ENCODE results near the gene PTEN. TPM values are rescaled to one million over a fixed set of nuclear protein-coding genes. Genes with fewer than 3 reads are reported as not detected.

The PTEN gene
- total and polyA plus RNA-seq, 4 donors = 11.5 to 76.6 (median 37.5) TPM

- H3K27ac ChIP-seq (ENCODE audit: low read depth in 1 of 2, low read length in 2 of 2) = no peak overlapping the region
- no peak overlapping the region for H3K9ac ChIP-seq (ENCODE audit: low read depth in 1 of 2, low read length in 2 of 2)
- DNase-seq (ENCODE audit: low spot score) = no peak
- no peaks in the 10 kb centered on the region for H3K36me3 ChIP-seq (ENCODE audit: control insufficient read depth in 4 of 4, insufficient read depth in 3 of 4, low read depth in 1 of 4, low read length in 3 of 4)
- H3K4me3 ChIP-seq (ENCODE audit: low read depth in 1 of 3, low read length in 3 of 3) = no peak overlapping the region
- TF ChIP-seq, protein P1, sequence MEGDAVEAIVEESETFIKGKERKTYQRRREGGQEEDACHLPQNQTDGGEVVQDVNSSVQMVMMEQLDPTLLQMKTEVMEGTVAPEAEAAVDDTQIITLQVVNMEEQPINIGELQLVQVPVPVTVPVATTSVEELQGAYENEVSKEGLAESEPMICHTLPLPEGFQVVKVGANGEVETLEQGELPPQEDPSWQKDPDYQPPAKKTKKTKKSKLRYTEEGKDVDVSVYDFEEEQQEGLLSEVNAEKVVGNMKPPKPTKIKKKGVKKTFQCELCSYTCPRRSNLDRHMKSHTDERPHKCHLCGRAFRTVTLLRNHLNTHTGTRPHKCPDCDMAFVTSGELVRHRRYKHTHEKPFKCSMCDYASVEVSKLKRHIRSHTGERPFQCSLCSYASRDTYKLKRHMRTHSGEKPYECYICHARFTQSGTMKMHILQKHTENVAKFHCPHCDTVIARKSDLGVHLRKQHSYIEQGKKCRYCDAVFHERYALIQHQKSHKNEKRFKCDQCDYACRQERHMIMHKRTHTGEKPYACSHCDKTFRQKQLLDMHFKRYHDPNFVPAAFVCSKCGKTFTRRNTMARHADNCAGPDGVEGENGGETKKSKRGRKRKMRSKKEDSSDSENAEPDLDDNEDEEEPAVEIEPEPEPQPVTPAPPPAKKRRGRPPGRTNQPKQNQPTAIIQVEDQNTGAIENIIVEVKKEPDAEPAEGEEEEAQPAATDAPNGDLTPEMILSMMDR (IDR thresholded peaks at IDR 0.05; ENCODE audit: low read depth, low read length, missing input control) = no peak
- TF ChIP-seq RXRA (IDR thresholded peaks at IDR 0.05) = no peak
- TF ChIP-seq NR2F2 (IDR thresholded peaks at IDR 0.05) = no peak
- H3K9me3 ChIP-seq (ENCODE audit: control insufficient read depth in 4 of 4, low read length in 3 of 4) = no peaks in the 10 kb centered on the region
- H3K4me1 ChIP-seq (ENCODE audit: control insufficient read depth in 4 of 4, insufficient read depth in 4 of 4, low read length in 3 of 4) = peaks cover 0 to 19% (median 1%) of the 10 kb centered on the region in 4 donors
- H3K27me3 ChIP-seq (ENCODE audit: control insufficient read depth in 4 of 4, insufficient read depth in 4 of 4, low read length in 3 of 4) = no peaks in the 10 kb centered on the region
Measured at GRCh38 chr10:87973635-87974034, 110.2 kb downstream of the PTEN start.

DNA sequence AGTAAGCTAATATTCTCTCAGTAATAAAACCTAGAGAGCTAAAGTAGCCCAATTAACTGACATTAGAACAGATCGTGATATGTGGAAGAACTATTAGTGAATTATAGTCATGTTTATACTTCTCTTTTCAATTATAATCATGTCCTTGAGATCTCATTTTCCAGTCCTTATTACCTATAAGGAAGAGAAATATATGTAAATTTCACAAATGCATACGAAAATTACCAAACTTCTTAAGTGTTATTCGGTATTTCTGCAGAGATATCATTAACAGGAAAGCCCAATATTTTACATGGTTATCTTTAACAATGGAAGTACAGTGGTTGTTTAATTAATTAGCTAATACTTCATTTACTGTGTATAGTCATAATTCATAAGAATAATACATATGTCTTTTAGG lies 110.7 kb downstream of the PTEN start:
- H3K4me1 ChIP-seq (ENCODE audit: control insufficient read depth in 4 of 4, insufficient read depth in 4 of 4, low read length in 3 of 4) = peaks cover 0 to 19% (median 1%) of the 10 kb centered on the region in 4 donors
- no peaks in the 10 kb centered on the region for H3K36me3 ChIP-seq (ENCODE audit: control insufficient read depth in 4 of 4, insufficient read depth in 3 of 4, low read depth in 1 of 4, low read length in 3 of 4)
- H3K27me3 ChIP-seq (ENCODE audit: control insufficient read depth in 4 of 4, insufficient read depth in 4 of 4, low read length in 3 of 4) = no peaks in the 10 kb centered on the region
- H3K27ac ChIP-seq (ENCODE audit: low read depth in 1 of 2, low read length in 2 of 2) = no peak overlapping the region
- H3K9ac ChIP-seq (ENCODE audit: low read depth in 1 of 2, low read length in 2 of 2) = no peak overlapping the region
- WGBS = 95% methylated on average over 3 of the region's 3 CpGs
- TF ChIP-seq FOXA2 (IDR thresholded peaks at IDR 0.05) (no peak), SP1 (IDR thresholded peaks at IDR 0.05) (no peak), TAF1 (conservative IDR thresholded peaks at IDR 0.05) (no peak), RAD21 (IDR thresholded peaks at IDR 0.05) (no peak), JUND (IDR thresholded peaks at IDR 0.05) (no peak), ATF3 (IDR thresholded peaks at IDR 0.05) (no peak), NR2F2 (IDR thresholded peaks at IDR 0.05) (no peak), FOXA1 (IDR thresholded peaks at IDR 0.05) (no peak), HNF4A (conservative IDR thresholded peaks at IDR 0.05) (no peak), RXRA (IDR thresholded peaks at IDR 0.05) (no peak), GABPA (IDR thresholded peaks at IDR 0.05 in 1 of 2, conservative IDR thresholded peaks at IDR 0.05 in 1 of 2) (no peak), HNF4G (IDR thresholded peaks at IDR 0.05) (no peak), EGR1 (IDR thresholded peaks at IDR 0.05; ENCODE audit: low read depth in 2 of 2) (no peak)
- TF ChIP-seq, protein P2, sequence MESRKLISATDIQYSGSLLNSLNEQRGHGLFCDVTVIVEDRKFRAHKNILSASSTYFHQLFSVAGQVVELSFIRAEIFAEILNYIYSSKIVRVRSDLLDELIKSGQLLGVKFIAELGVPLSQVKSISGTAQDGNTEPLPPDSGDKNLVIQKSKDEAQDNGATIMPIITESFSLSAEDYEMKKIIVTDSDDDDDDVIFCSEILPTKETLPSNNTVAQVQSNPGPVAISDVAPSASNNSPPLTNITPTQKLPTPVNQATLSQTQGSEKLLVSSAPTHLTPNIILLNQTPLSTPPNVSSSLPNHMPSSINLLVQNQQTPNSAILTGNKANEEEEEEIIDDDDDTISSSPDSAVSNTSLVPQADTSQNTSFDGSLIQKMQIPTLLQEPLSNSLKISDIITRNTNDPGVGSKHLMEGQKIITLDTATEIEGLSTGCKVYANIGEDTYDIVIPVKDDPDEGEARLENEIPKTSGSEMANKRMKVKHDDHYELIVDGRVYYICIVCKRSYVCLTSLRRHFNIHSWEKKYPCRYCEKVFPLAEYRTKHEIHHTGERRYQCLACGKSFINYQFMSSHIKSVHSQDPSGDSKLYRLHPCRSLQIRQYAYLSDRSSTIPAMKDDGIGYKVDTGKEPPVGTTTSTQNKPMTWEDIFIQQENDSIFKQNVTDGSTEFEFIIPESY (IDR thresholded peaks at IDR 0.05) = no peak
- TF ChIP-seq, protein P1 (IDR thresholded peaks at IDR 0.05; ENCODE audit: low read depth, low read length, missing input control) = no peak
- TF ChIP-seq, protein P3, sequence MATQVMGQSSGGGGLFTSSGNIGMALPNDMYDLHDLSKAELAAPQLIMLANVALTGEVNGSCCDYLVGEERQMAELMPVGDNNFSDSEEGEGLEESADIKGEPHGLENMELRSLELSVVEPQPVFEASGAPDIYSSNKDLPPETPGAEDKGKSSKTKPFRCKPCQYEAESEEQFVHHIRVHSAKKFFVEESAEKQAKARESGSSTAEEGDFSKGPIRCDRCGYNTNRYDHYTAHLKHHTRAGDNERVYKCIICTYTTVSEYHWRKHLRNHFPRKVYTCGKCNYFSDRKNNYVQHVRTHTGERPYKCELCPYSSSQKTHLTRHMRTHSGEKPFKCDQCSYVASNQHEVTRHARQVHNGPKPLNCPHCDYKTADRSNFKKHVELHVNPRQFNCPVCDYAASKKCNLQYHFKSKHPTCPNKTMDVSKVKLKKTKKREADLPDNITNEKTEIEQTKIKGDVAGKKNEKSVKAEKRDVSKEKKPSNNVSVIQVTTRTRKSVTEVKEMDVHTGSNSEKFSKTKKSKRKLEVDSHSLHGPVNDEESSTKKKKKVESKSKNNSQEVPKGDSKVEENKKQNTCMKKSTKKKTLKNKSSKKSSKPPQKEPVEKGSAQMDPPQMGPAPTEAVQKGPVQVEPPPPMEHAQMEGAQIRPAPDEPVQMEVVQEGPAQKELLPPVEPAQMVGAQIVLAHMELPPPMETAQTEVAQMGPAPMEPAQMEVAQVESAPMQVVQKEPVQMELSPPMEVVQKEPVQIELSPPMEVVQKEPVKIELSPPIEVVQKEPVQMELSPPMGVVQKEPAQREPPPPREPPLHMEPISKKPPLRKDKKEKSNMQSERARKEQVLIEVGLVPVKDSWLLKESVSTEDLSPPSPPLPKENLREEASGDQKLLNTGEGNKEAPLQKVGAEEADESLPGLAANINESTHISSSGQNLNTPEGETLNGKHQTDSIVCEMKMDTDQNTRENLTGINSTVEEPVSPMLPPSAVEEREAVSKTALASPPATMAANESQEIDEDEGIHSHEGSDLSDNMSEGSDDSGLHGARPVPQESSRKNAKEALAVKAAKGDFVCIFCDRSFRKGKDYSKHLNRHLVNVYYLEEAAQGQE (IDR thresholded peaks at IDR 0.05) = no peak
- no peak overlapping the region for H3K4me3 ChIP-seq (ENCODE audit: low read depth in 1 of 3, low read length in 3 of 3)
- DNase-seq (ENCODE audit: low spot score) = no peak
- no peaks in the 10 kb centered on the region for H3K9me3 ChIP-seq (ENCODE audit: control insufficient read depth in 4 of 4, low read length in 3 of 4)
